Measurements from ENCODE around the gene PLCB1.
"Not testable (repeated sequence)": the region's sequence is repeated elsewhere in the genome, so short reads cannot be mapped to it uniquely, and the experiment has no call there.

Gene PLCB1

GRCh38 chr20:8414586-8415274 is 282.7 kb downstream of the PLCB1 start:
- no peak for FAIRE-seq

- FAIRE-seq, result no peak
Measured at GRCh38 chr20:8421981-8422380, 289.9 kb downstream of the PLCB1 start.

GRCh38 chr20:8423482-8423881 is 291.4 kb downstream of the PLCB1 start:
- FAIRE-seq, result no peak

- no peak for FAIRE-seq
Measured at GRCh38 chr20:8424010-8424409, 291.9 kb downstream of the PLCB1 start.

GRCh38 chr20:8425016-8425415 is 292.9 kb downstream of the PLCB1 start:
- no peak for FAIRE-seq

- no peak for FAIRE-seq
Measured at GRCh38 chr20:8425802-8426201, 293.7 kb downstream of the PLCB1 start.

- no peak for FAIRE-seq
Measured at GRCh38 chr20:8427419-8428040, 295.5 kb downstream of the PLCB1 start.

- FAIRE-seq, result no peak
Measured at GRCh38 chr20:8428988-8429387, 296.9 kb downstream of the PLCB1 start.

- FAIRE-seq, result no peak
Measured at GRCh38 chr20:8431538-8432434, 299.7 kb downstream of the PLCB1 start.

GRCh38 chr20:8432435-8433148 is 300.5 kb downstream of the PLCB1 start:
- no peak for FAIRE-seq

GRCh38 chr20:8433291-8433690 is 301.2 kb downstream of the PLCB1 start:
- no peak for FAIRE-seq

- FAIRE-seq, result no peak
Measured at GRCh38 chr20:8434326-8434876, 302.3 kb downstream of the PLCB1 start.

GRCh38 chr20:8435285-8436035 is 303.4 kb downstream of the PLCB1 start:
- no peak for FAIRE-seq

- not testable (repeated sequence) for FAIRE-seq
Measured at GRCh38 chr20:8436938-8437337, 304.9 kb downstream of the PLCB1 start.

GRCh38 chr20:8438748-8439147 is 306.7 kb downstream of the PLCB1 start:
- no peak for FAIRE-seq

- no peak for FAIRE-seq
Measured at GRCh38 chr20:8443464-8444072, 311.5 kb downstream of the PLCB1 start.

- FAIRE-seq, result no peak
Measured at GRCh38 chr20:8447262-8448120, 315.4 kb downstream of the PLCB1 start.

GRCh38 chr20:8449123-8449522 is 317.1 kb downstream of the PLCB1 start:
- FAIRE-seq, result no peak

- no peak for FAIRE-seq
Measured at GRCh38 chr20:8454137-8454712, 322.2 kb downstream of the PLCB1 start.

GRCh38 chr20:8456765-8457164 is 324.7 kb downstream of the PLCB1 start:
- FAIRE-seq, result no peak
